A673 (cell line): ENCODE results near the gene FOXF1.

Experiments
- EZH2 ChIP-seq: fragments of 200-600 bp; sonication (generic); IDR thresholded peaks from 2 replicates; pipeline ENCODE4 v1.6.1; 2017; ENCODE audit warnings: borderline replicate concordance, low read depth, mild to moderate bottlenecking, mixed read lengths, antibody characterized with exemption, low read length; ENCODE audit not compliant: poor library complexity, severe bottlenecking
- TF ChIP-seq, protein P1 (sequence below): fragments of 300-800, 200-600 bp; sonication (generic); conservative IDR thresholded peaks from 2 replicates; pipeline ENCODE4 v1.5.1; 2017; ENCODE audit warnings: low read depth, mild to moderate bottlenecking, antibody characterized with exemption, low read length, moderate library complexity, mixed read lengths

DNA sequence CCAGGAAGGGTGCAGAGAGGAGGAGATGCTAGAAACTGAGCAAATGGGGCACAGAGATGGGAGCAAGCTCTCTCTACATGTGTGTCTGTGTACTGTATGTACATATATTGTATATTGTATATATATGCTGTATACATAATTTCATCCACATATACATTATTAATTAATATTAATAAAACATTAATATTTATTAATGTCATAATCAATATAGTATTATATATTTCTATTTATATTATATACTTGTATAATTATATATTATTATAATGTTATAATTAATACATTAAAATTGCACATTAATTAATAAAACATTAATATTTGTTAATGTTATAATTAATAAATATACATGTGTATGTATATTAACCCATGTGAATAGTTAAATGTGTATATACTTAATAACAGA is 31.5 kb upstream of the FOXF1 start:
- TF ChIP-seq, protein P1, sequence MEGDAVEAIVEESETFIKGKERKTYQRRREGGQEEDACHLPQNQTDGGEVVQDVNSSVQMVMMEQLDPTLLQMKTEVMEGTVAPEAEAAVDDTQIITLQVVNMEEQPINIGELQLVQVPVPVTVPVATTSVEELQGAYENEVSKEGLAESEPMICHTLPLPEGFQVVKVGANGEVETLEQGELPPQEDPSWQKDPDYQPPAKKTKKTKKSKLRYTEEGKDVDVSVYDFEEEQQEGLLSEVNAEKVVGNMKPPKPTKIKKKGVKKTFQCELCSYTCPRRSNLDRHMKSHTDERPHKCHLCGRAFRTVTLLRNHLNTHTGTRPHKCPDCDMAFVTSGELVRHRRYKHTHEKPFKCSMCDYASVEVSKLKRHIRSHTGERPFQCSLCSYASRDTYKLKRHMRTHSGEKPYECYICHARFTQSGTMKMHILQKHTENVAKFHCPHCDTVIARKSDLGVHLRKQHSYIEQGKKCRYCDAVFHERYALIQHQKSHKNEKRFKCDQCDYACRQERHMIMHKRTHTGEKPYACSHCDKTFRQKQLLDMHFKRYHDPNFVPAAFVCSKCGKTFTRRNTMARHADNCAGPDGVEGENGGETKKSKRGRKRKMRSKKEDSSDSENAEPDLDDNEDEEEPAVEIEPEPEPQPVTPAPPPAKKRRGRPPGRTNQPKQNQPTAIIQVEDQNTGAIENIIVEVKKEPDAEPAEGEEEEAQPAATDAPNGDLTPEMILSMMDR, result no peak
- TF ChIP-seq EZH2, result no peak
